SK-N-SH (cell line): ENCODE data around the gene MEF2B. TPM values are rescaled to one million over a fixed set of nuclear protein-coding genes. Genes with fewer than 3 reads are reported as not detected.

Experiments used
- CTCF ChIA-PET: fragments of 300-600, 350-600 bp; formaldehyde crosslinking; extraction: SDS; loops from one replicate; lab custom pipeline; 2021; lab: Yijun Ruan, JAX
- POLR2A ChIA-PET: fragments of 350-600 bp; sonication (Branson Sonifier 250); formaldehyde crosslinking; extraction: SDS; loops from one replicate; lab custom pipeline; 2020; ENCODE audit warnings: antibody characterized with exemption, inconsistent platforms; lab: Yijun Ruan, JAX
- DNase-seq: peaks from one replicate; pipeline ENCODE4 v3.0.0; 2012
- H2AFZ ChIP-seq: fragments of 200-600 bp; sonication (generic); 2 replicates; pipeline ENCODE4 v1.8.1; 2016; ENCODE audit warnings: antibody characterized with exemption, mild to moderate bottlenecking, low read depth
- H3F3A ChIP-seq: fragments of 200-600 bp; sonication (generic); replicated peaks from 2 replicates; pipeline ENCODE3; 2016; ENCODE audit warnings: antibody characterized with exemption, mild to moderate bottlenecking; ENCODE audit not compliant: insufficient read depth
- H3K27ac ChIP-seq, 2 experiments: fragments of 200-500 bp in 1 of 2; fragments of 200-600 bp in 1 of 2; sonication (Bioruptor generic) in 1 of 2; sonication (generic), shearing (Covaris generic) in 1 of 2; 2 replicates each; pipeline versions ENCODE4 v1.5.1 to v1.6.1; 2014 to 2016; ENCODE audit warnings: low read depth in 2 of 2, inconsistent platforms in 1 of 2, low read length in 1 of 2, mild to moderate bottlenecking in 1 of 2, mixed read lengths in 1 of 2
- H3K27me3 ChIP-seq: fragments of 200-600 bp; sonication (generic), shearing (Covaris generic); 2 replicates; pipeline ENCODE4 v1.6.1; 2016; ENCODE audit warnings: mixed run types; ENCODE audit not compliant: insufficient read depth
- H3K36me3 ChIP-seq, 2 experiments: fragments of 200-500 bp in 1 of 2; fragments of 200-600 bp in 1 of 2; sonication (Bioruptor generic) in 1 of 2; sonication (generic) in 1 of 2; replicated peaks in 1 of 2; 2 replicates each; pipeline versions ENCODE3 to v1.5.1; 2014 to 2016; ENCODE audit warnings: low read length in 1 of 2, mild to moderate bottlenecking in 1 of 2; ENCODE audit not compliant: insufficient read depth in 2 of 2, control insufficient read depth in 1 of 2
- H3K4me1 ChIP-seq, 2 experiments: fragments of 200-500 bp in 1 of 2; fragments of 200-600 bp in 1 of 2; sonication (Bioruptor generic) in 1 of 2; sonication (generic), shearing (Covaris generic) in 1 of 2; 2 replicates each; pipeline versions ENCODE4 v1.5.1 to v1.6.1; 2014 to 2016; ENCODE audit warnings: low read depth in 1 of 2, low read length in 1 of 2, mixed run types in 1 of 2; ENCODE audit not compliant: insufficient read depth in 2 of 2, control insufficient read depth in 1 of 2
- H3K4me2 ChIP-seq: fragments of 200-600 bp; sonication (generic), shearing (Covaris generic); 2 replicates; pipeline ENCODE4 v1.6.1; 2017; ENCODE audit warnings: mixed run types
- H3K4me3 ChIP-seq, 2 experiments: fragments of 200-500 bp in 1 of 2; fragments of 200-600 bp in 1 of 2; sonication (Bioruptor generic) in 1 of 2; sonication (generic), shearing (Covaris generic) in 1 of 2; 2 replicates each; pipeline versions ENCODE4 v1.5.1 to v1.8.1; 2014 to 2016; ENCODE audit warnings: low read depth in 2 of 2, inconsistent platforms in 1 of 2, low read length in 1 of 2, mild to moderate bottlenecking in 1 of 2, mixed read lengths in 1 of 2, moderate library complexity in 1 of 2
- H3K79me2 ChIP-seq: fragments of 200-600 bp; sonication (generic); 2 replicates; pipeline ENCODE4 v1.8.1; 2017; ENCODE audit warnings: mild to moderate bottlenecking; ENCODE audit not compliant: insufficient read depth
- H3K9ac ChIP-seq: fragments of 200-600 bp; sonication (generic); 2 replicates; pipeline ENCODE4 v1.6.1; 2017; ENCODE audit warnings: mixed run types
- H3K9me2 ChIP-seq: fragments of 200-600 bp; sonication (generic); 2 replicates; pipeline ENCODE4 v1.6.1; 2017; ENCODE audit warnings: mixed run types
- H3K9me3 ChIP-seq: fragments of 200-600 bp; sonication (generic); 2 replicates; pipeline ENCODE4 v1.6.1; 2017; ENCODE audit warnings: mixed run types, mild to moderate bottlenecking, moderate library complexity
- H4K20me1 ChIP-seq: fragments of 200-600 bp; sonication (generic); 2 replicates; pipeline ENCODE4 v1.6.1; 2017; ENCODE audit warnings: mild to moderate bottlenecking, mixed run types; ENCODE audit not compliant: insufficient read depth
- FOXM1 ChIP-seq: IDR thresholded peaks from 2 replicates; pipeline ENCODE4 v1.4.0; 2012; ENCODE audit warnings: low read depth, mild to moderate bottlenecking
- MEF2A ChIP-seq: IDR thresholded peaks from 2 replicates; pipeline ENCODE4 v1.4.0; 2012; ENCODE audit warnings: low read depth, borderline replicate concordance
- MXI1 ChIP-seq: IDR thresholded peaks from 2 replicates; pipeline ENCODE4 v1.6.1; 2012; ENCODE audit warnings: mild to moderate bottlenecking, low read depth, low read length, improper control_type of control experiment
- NFIC ChIP-seq: IDR thresholded peaks from 2 replicates; pipeline ENCODE4 v1.4.0; 2012; ENCODE audit warnings: borderline replicate concordance
- NRF1 ChIP-seq: IDR thresholded peaks from 2 replicates; pipeline ENCODE4 v1.6.1; 2012; ENCODE audit warnings: low read depth, mild to moderate bottlenecking, low read length
- RAD21 ChIP-seq: IDR thresholded peaks from 2 replicates; pipeline ENCODE4 v1.6.1; 2012; ENCODE audit warnings: mild to moderate bottlenecking, low read length
- RCOR1 ChIP-seq: fragments of 150-350 bp; IDR thresholded peaks from 2 replicates; pipeline ENCODE4 v1.6.1; 2017; ENCODE audit warnings: antibody characterized with exemption, low read length
- REST ChIP-seq: IDR thresholded peaks from 2 replicates; pipeline ENCODE4 v1.6.1; 2012; ENCODE audit warnings: mild to moderate bottlenecking, low read depth, low read length, moderate library complexity
- RXRA ChIP-seq: IDR thresholded peaks from 2 replicates; pipeline ENCODE4 v1.4.0; 2012; ENCODE audit warnings: low read depth, mild to moderate bottlenecking, borderline replicate concordance
- SIN3A ChIP-seq: IDR thresholded peaks from 2 replicates; pipeline ENCODE4 v1.6.1; 2012; ENCODE audit warnings: low read depth, mild to moderate bottlenecking, low read length, moderate library complexity, borderline replicate concordance
- TAF1 ChIP-seq: IDR thresholded peaks from 2 replicates; pipeline ENCODE4 v1.6.1; 2012; ENCODE audit warnings: low read depth, mild to moderate bottlenecking, low read length, moderate library complexity, borderline replicate concordance
- TCF12 ChIP-seq: IDR thresholded peaks from 2 replicates; pipeline ENCODE4 v1.4.0; 2012
- TEAD4 ChIP-seq: IDR thresholded peaks from 2 replicates; pipeline ENCODE4 v1.4.0; 2012; ENCODE audit warnings: mild to moderate bottlenecking, borderline replicate concordance; ENCODE audit not compliant: insufficient read depth
- YY1 ChIP-seq: IDR thresholded peaks from 2 replicates; pipeline ENCODE4 v1.4.0; 2012; ENCODE audit warnings: low read depth, mild to moderate bottlenecking
- WGBS: methylation state at CpG from one replicate; pipeline ENCODE4 v1.1.6; 2017; ENCODE audit warnings: low lambda C conversion rate; 5-methylcytosine and 5-hydroxymethylcytosine counted together
- polyA plus RNA-seq, 3 experiments: library from polyadenylated mRNA; depleted of rRNA; stranded (reverse); fragments of >200 nt; gene quantifications; 2 replicates each; pipeline ENCODE4 v1.2.3, GENCODE V29; 2012
- TF ChIP-seq, protein P1 (sequence below): fragments of 150-350 bp; IDR thresholded peaks from 2 replicates; pipeline ENCODE4 v1.6.1; 2016; ENCODE audit warnings: mild to moderate bottlenecking, low read depth, low read length
- TF ChIP-seq, protein P2 (sequence below): IDR thresholded peaks from 2 replicates; pipeline ENCODE4 v1.4.0; 2012; ENCODE audit warnings: low read depth
- TF ChIP-seq, protein P3 (sequence below): IDR thresholded peaks from 2 replicates; pipeline ENCODE4 v1.4.0; 2012; ENCODE audit warnings: low read depth, borderline replicate concordance
- TF ChIP-seq, protein P4 (sequence below): IDR thresholded peaks from 2 replicates; pipeline ENCODE4; 2012

Gene MEF2B
- polyA plus RNA-seq, 1 of the 3 experiments (the other 2 are of a cell fraction), result 1.0 TPM

DNA sequence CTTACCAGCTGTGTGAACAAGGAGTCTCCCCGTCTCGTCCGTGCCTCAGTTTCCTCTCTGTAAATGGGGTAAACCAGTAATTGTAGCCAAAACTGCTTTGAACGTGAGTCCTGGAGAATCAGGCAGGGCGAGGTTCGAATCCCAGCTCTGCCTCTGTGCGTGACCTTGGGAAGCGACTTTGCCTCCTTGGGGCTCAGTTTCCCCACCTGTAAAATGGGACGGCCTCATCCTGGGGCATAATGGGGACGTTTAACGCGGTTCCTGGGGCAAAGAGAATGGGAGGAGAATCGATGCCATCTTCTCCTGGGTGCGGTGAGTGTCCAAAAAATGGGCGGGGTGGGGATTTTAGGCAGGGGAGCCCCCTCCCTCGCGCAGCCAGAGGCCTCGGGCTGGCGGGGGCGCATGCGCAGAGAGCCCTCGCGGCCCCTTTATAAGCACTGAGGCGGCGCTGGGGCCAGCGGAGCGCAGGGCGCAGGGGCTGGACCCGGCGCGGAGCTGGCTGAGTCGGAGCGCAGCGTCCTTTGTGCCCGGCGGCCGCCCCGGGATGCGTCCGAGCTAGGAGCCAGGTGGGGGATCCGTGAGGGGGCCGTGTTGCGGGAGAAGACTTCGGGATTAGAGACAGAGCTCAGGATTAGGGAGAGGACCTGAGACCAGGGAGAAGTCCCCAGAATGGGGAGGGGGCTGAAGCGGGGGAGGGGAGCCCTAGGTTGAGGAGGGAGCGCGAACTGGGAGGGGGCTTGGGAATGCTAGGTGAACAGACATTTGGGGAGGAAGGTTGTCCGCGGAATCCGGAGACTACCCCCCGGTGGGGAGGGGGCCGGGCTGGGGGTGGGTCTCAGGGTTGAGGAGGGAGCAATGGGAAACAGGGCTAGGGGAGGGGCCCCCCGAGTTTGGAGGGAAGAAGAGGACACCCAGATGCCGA, 41.7 kb upstream of the MEF2B start, which contains the start of gene NCAN:
Gene NCAN, plus strand, starts transcription at position 460 of the 922 bp plus-strand sequence. CDS start 4,996 bp downstream, outside the sequence.
- Histone ChIP-seq H3K4me3 (peak within 1 kb of the TSS in 1 of 2 experiments; percentile 39; a peak in 2 of 4 replicates), H3K9me2 (no peaks in the 10 kb centered on the region), H3K27ac (no peak within 1 kb of the TSS; a peak in 1 of 4 replicates), H2AFZ (no peak within 1 kb of the TSS), H3K36me3 (no peaks in the 10 kb centered on the region), H3K9ac (no peak within 1 kb of the TSS), H4K20me1 (no peaks in the 10 kb centered on the region), H3F3A (no peaks in the 10 kb centered on the region), H3K9me3 (no peaks in the 10 kb centered on the region), H3K4me2 (peak within 1 kb of the TSS; percentile 52; the same call in 1 of the 2 replicates), H3K27me3 (peaks cover 12% of the 10 kb centered on the region), H3K79me2 (no peaks in the 10 kb centered on the region), H3K4me1 (peaks cover 0 to 6% of the 10 kb centered on the region in 2 experiments; a peak in 1 of 4 replicates)
- ChIA-PET POLR2A (interaction anchor here (1.1 kb wide), 1 partner anchor 9 kb away, joined by 5 read pairs; the partner anchor contains the start of gene NR2C2AP), CTCF (interaction anchor here (1.3 kb wide), 1 partner anchor 66 kb away, joined by 3 read pairs; no protein-coding TSS in a partner anchor)
- TF ChIP-seq SIN3A, result no peak
- TF ChIP-seq NRF1, result peak; percentile 73
- peak; percentile 96 for DNase-seq
- 5% methylated on average over 52 of the region's 54 CpGs for WGBS

DNA sequence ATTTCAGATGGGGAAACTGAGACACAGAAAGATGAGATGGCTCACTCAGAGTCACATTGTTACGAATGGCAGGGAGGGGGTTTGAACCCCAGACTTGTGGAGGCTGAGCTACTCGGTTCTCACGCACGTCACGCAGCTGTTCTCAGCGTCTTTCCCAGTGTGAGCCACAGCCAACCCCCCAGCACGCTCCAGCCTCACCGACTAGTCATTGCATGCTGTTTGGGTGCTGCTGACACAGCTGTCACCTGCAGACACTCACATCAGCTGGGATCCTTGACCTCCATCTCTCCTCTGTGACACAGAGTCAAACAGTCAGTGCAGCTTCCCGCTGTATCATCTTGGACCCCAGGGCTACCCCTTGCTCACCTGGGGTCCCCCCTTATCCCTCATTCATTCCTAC, 39.3 kb upstream of the MEF2B start:
- H3K27ac ChIP-seq, result no peak overlapping the region
- WGBS, result 16% methylated on average over 8 of the region's 9 CpGs
- H3K4me1 ChIP-seq, result peaks cover 0 to 6% of the 10 kb centered on the region in 2 experiments; a peak in 1 of 4 replicates
- H4K20me1 ChIP-seq, result no peaks in the 10 kb centered on the region
- no peaks in the 10 kb centered on the region for H3K9me3 ChIP-seq
- no peak overlapping the region for H3K9ac ChIP-seq
- no peak overlapping the region for H3K4me2 ChIP-seq
- no peak overlapping the region for H2AFZ ChIP-seq
- H3K36me3 ChIP-seq, result no peaks in the 10 kb centered on the region
- H3K4me3 ChIP-seq, result no peak overlapping the region
- ChIA-PET POLR2A (no interaction called here), CTCF (interaction anchor here (2.0 kb wide), 1 partner anchor 133 kb away, joined by 6 read pairs; no protein-coding TSS in a partner anchor)
- no peaks in the 10 kb centered on the region for H3K79me2 ChIP-seq
- peaks cover 12% of the 10 kb centered on the region for H3K27me3 ChIP-seq
- no peak for TF ChIP-seq TCF12
- TF ChIP-seq RCOR1, result no peak
- TF ChIP-seq, protein P1, sequence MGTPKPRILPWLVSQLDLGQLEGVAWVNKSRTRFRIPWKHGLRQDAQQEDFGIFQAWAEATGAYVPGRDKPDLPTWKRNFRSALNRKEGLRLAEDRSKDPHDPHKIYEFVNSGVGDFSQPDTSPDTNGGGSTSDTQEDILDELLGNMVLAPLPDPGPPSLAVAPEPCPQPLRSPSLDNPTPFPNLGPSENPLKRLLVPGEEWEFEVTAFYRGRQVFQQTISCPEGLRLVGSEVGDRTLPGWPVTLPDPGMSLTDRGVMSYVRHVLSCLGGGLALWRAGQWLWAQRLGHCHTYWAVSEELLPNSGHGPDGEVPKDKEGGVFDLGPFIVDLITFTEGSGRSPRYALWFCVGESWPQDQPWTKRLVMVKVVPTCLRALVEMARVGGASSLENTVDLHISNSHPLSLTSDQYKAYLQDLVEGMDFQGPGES, result no peak
- no peak for TF ChIP-seq FOXM1
- TF ChIP-seq TAF1, result no peak
- TF ChIP-seq, protein P2, sequence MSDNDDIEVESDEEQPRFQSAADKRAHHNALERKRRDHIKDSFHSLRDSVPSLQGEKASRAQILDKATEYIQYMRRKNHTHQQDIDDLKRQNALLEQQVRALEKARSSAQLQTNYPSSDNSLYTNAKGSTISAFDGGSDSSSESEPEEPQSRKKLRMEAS, result no peak
- no peak for TF ChIP-seq RAD21
- no peak for TF ChIP-seq MXI1
- no peak for TF ChIP-seq MEF2A
- TF ChIP-seq, protein P3, sequence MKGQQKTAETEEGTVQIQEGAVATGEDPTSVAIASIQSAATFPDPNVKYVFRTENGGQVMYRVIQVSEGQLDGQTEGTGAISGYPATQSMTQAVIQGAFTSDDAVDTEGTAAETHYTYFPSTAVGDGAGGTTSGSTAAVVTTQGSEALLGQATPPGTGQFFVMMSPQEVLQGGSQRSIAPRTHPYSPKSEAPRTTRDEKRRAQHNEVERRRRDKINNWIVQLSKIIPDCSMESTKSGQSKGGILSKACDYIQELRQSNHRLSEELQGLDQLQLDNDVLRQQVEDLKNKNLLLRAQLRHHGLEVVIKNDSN, result no peak
- no peak for TF ChIP-seq RXRA
- no peak for TF ChIP-seq TEAD4
- TF ChIP-seq, protein P4, sequence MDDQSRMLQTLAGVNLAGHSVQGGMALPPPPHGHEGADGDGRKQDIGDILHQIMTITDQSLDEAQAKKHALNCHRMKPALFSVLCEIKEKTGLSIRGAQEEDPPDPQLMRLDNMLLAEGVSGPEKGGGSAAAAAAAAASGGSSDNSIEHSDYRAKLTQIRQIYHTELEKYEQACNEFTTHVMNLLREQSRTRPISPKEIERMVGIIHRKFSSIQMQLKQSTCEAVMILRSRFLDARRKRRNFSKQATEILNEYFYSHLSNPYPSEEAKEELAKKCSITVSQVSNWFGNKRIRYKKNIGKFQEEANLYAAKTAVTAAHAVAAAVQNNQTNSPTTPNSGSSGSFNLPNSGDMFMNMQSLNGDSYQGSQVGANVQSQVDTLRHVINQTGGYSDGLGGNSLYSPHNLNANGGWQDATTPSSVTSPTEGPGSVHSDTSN, result no peak
- TF ChIP-seq SIN3A, result no peak
- TF ChIP-seq NFIC, result no peak
- TF ChIP-seq YY1, result no peak
- no peak for TF ChIP-seq NRF1
- TF ChIP-seq REST, result no peak
- no peak for DNase-seq
- no peaks in the 10 kb centered on the region for H3F3A ChIP-seq
- no peaks in the 10 kb centered on the region for H3K9me2 ChIP-seq
